OCI-LY3 (cell line): ENCODE measurements around the gene LNX1.

ENCODE experiments used
- CTCF ChIP-seq: fragments of 200-600, 300-600 bp; sonication (generic); IDR thresholded peaks from 2 replicates; pipeline ENCODE4 v1.5.1; 2014; ENCODE audit warnings: antibody characterized with exemption, low read length, low read depth
- EZH2phosphoT487 ChIP-seq: fragments of 200-600 bp; shearing (Covaris generic); IDR thresholded peaks from 2 replicates; pipeline ENCODE4 v1.6.1; 2018; ENCODE audit warnings: antibody characterized with exemption, mixed run types, low read depth

GRCh38 chr4:53518807-53519206 is 72.5 kb downstream of the LNX1 start:
- TF ChIP-seq CTCF (no peak), EZH2phosphoT487 (no peak)
